HCT116 (cell line): Measurements from ENCODE around the gene RPS25. TPM values are rescaled to one million over a fixed set of nuclear protein-coding genes. Genes with fewer than 3 reads are reported as not detected.
"Not testable (repeated sequence)": the region's sequence is repeated elsewhere in the genome, so short reads cannot be mapped to it uniquely, and the experiment has no call there.

Experiments used
- ATAC-seq: fragments of 200-7000 bp; cut with Tn5 transposase; 2 replicates; pipeline ENCODE4 v1.9.1; 2020; ENCODE audit warnings: mild to moderate bottlenecking, moderate library complexity
- BruUV-seq: library from RNA; stranded (reverse); fragments of 400-500 nt; replicated peaks from 2 replicates; lab custom pipeline; 2021; lab: Mats Ljungman, UMichigan
- CTCF ChIA-PET: fragments of 300-600 bp; sonication (Branson Sonifier 250); formaldehyde crosslinking; loops from one replicate; lab custom pipeline; 2021; ENCODE audit warnings: antibody characterized with exemption; lab: Charles Lee
- POLR2A ChIA-PET: fragments of 300-600, 350-600 bp; sonication (Branson Sonifier 250); formaldehyde crosslinking; loops from one replicate; lab custom pipeline; 2021; ENCODE audit warnings: antibody characterized with exemption; lab: Charles Lee
- RAD21 ChIA-PET, 2 experiments: fragments of 300-600 bp; sonication (Branson Sonifier 250); formaldehyde crosslinking; loops; one replicate each; lab custom pipeline; 2023; ENCODE audit warnings: low total read pairs in 2 of 2; ENCODE audit not compliant: uncharacterized antibody in 2 of 2, unreplicated experiment in 2 of 2, low non-redundant PET in 1 of 2; lab: Charles Lee
- DNase-seq: peaks from one replicate; pipeline ENCODE4 v3.0.0-alpha.2; 2010; ENCODE audit warnings: low read depth, low spot score
- H2AFZ ChIP-seq: fragments of 200-600 bp; shearing (Covaris generic), sonication (generic); 2 replicates; pipeline ENCODE4 v1.6.1; 2017; ENCODE audit warnings: low read depth, mixed run types, mixed read lengths, antibody characterized with exemption, low read length; ENCODE audit not compliant: poor library complexity, severe bottlenecking
- H3K27ac ChIP-seq: 2 replicates; pipeline ENCODE4 v1.5.1; 2012; ENCODE audit warnings: low read depth, low read length
- H3K27me3 ChIP-seq: fragments of 200-600 bp; sonication (generic); 2 replicates; pipeline ENCODE4 v1.6.1; 2016; ENCODE audit warnings: mixed run types, low read length, mixed read lengths; ENCODE audit not compliant: insufficient read depth
- H3K36me3 ChIP-seq, 2 experiments: fragments of 200-500 bp in 1 of 2; fragments of 200-600 bp in 1 of 2; sonication (Bioruptor generic) in 1 of 2; sonication (generic) in 1 of 2; 2 replicates each; pipeline versions ENCODE4 v1.5.1 to v1.6.1; 2014 to 2016; ENCODE audit warnings: low read length in 2 of 2, inconsistent platforms in 1 of 2, mixed read lengths in 1 of 2, mixed run types in 1 of 2; ENCODE audit not compliant: insufficient read depth in 2 of 2, control insufficient read depth in 1 of 2
- H3K4me1 ChIP-seq, 2 experiments: fragments of 200-600 bp in 1 of 2; sonication (generic) in 1 of 2; 2 replicates each; pipeline versions ENCODE4 v1.5.1 to v1.6.1; 2012 to 2017; ENCODE audit warnings: low read length in 2 of 2, inconsistent platforms in 1 of 2, mild to moderate bottlenecking in 1 of 2, mixed read lengths in 1 of 2, mixed run types in 1 of 2, moderate library complexity in 1 of 2; ENCODE audit not compliant: insufficient read depth in 2 of 2, control insufficient read depth in 1 of 2
- H3K4me2 ChIP-seq: fragments of 200-600 bp; sonication (generic); 2 replicates; pipeline ENCODE4 v1.6.1; 2017; ENCODE audit warnings: mixed run types, low read length, mixed read lengths
- H3K4me3 ChIP-seq, 2 experiments: fragments of 200-600 bp in 1 of 2; sonication (generic) in 1 of 2; replicated peaks in 1 of 2; 2 replicates each; pipeline ENCODE4 v1.5.1; 2011 to 2016; ENCODE audit warnings: low read length in 2 of 2, control low read depth in 1 of 2, low read depth in 1 of 2, mild to moderate bottlenecking in 1 of 2, mixed read lengths in 1 of 2, mixed run types in 1 of 2
- H3K79me2 ChIP-seq: fragments of 200-600 bp; sonication (generic); 2 replicates; pipeline ENCODE4 v1.6.1; 2017; ENCODE audit warnings: mild to moderate bottlenecking, mixed run types, low read length, moderate library complexity, mixed read lengths; ENCODE audit not compliant: insufficient read depth
- H3K9ac ChIP-seq: fragments of 200-600 bp; sonication (generic); 2 replicates; pipeline ENCODE4 v1.6.1; 2016; ENCODE audit warnings: low read length, mixed read lengths
- H3K9me2 ChIP-seq: fragments of 200-600 bp; sonication (generic), shearing (Covaris generic); 2 replicates; pipeline ENCODE4 v1.6.1; 2017; ENCODE audit warnings: mixed run types, mild to moderate bottlenecking, moderate library complexity; ENCODE audit not compliant: insufficient read depth
- H3K9me3 ChIP-seq, 2 experiments: fragments of 200-500 bp in 1 of 2; fragments of 200-600 bp in 1 of 2; sonication (Bioruptor generic) in 1 of 2; sonication (generic) in 1 of 2; 2 replicates each; pipeline ENCODE4 v1.6.1; 2014 to 2017; ENCODE audit warnings: low read length in 2 of 2, mixed read lengths in 2 of 2, inconsistent platforms in 1 of 2, low read depth in 1 of 2, mild to moderate bottlenecking in 1 of 2, mixed run types in 1 of 2, moderate library complexity in 1 of 2; ENCODE audit not compliant: control insufficient read depth in 1 of 2, insufficient read depth in 1 of 2
- H4K20me1 ChIP-seq: fragments of 200-600 bp; sonication (generic), shearing (Covaris generic); 2 replicates; pipeline ENCODE4 v1.6.1; 2017; ENCODE audit warnings: mixed run types, mild to moderate bottlenecking, moderate library complexity; ENCODE audit not compliant: insufficient read depth
- ATF3 ChIP-seq: IDR thresholded peaks from 2 replicates; pipeline ENCODE4 v1.6.1; 2012
- CEBPB ChIP-seq: IDR thresholded peaks from 2 replicates; pipeline ENCODE4 v1.6.1; 2012; ENCODE audit warnings: low read depth
- CTCF ChIP-seq, 3 experiments: fragments of 200-600 bp in 1 of 3; sonication (generic) in 1 of 3; IDR thresholded peaks in 2 of 3; conservative IDR thresholded peaks in 1 of 3; 2 replicates each; pipeline ENCODE4 v1.5.1; 2012 to 2017; ENCODE audit warnings: low read depth in 2 of 3, low read length in 2 of 3, antibody characterized with exemption in 1 of 3, borderline replicate concordance in 1 of 3, control low read depth in 1 of 3, mild to moderate bottlenecking in 1 of 3, mixed read lengths in 1 of 3, mixed run types in 1 of 3, moderate library complexity in 1 of 3; ENCODE audit not compliant: insufficient read depth in 1 of 3
- EGR1 ChIP-seq: IDR thresholded peaks from 2 replicates; pipeline ENCODE4 v1.6.1; 2012; ENCODE audit warnings: low read depth
- EZH2 ChIP-seq: fragments of 200-600 bp; sonication (generic); IDR thresholded peaks from 2 replicates; pipeline ENCODE4 v1.6.1; 2017; ENCODE audit warnings: antibody characterized with exemption, mixed run types
- EZH2phosphoT487 ChIP-seq: fragments of 200-600 bp; IDR thresholded peaks from 2 replicates; pipeline ENCODE4 v1.6.1; 2018; ENCODE audit warnings: antibody characterized with exemption, borderline replicate concordance
- POLR2AphosphoS5 ChIP-seq: IDR thresholded peaks from 2 replicates; pipeline ENCODE4 v1.6.1; 2011; ENCODE audit warnings: mild to moderate bottlenecking, low read depth, low read length, moderate library complexity
- RAD21 ChIP-seq: IDR thresholded peaks from 2 replicates; pipeline ENCODE4 v1.6.1; 2012; ENCODE audit warnings: low read depth, mild to moderate bottlenecking
- SIN3A ChIP-seq: IDR thresholded peaks from 2 replicates; pipeline ENCODE4 v1.6.1; 2012; ENCODE audit warnings: low read depth
- SRF ChIP-seq: IDR thresholded peaks from 2 replicates; pipeline ENCODE4 v1.6.1; 2012; ENCODE audit warnings: low read depth
- YY1 ChIP-seq: IDR thresholded peaks from 2 replicates; pipeline ENCODE4 v1.6.1; 2011; ENCODE audit warnings: low read length, low read depth, moderate library complexity, mild to moderate bottlenecking; ENCODE audit not compliant: insufficient replicate concordance; ENCODE audit errors: extremely low read depth
- ZFX ChIP-seq: fragments of 450-650 bp; IDR thresholded peaks from 2 replicates; pipeline ENCODE4 v1.6.1; 2017
- ZNF274 ChIP-seq: fragments of 200-500 bp; sonication (Bioruptor generic); IDR thresholded peaks from 2 replicates; pipeline ENCODE4 v1.6.1; 2014; ENCODE audit warnings: mild to moderate bottlenecking, low read depth, low read length, inconsistent platforms
- intact Hi-C: fragments of 100-400 bp; cut with micrococcal nuclease; formaldehyde crosslinking; loops from 2 replicates; pipeline ENCODE4 v1.10.0; 2022
- total RNA-seq: library from RNA; stranded (reverse); gene quantifications from one replicate; pipeline ENCODE4 v1.2.1, GENCODE V29; 2021; ENCODE audit not compliant: unreplicated experiment
- TF ChIP-seq, protein P1 (sequence below): IDR thresholded peaks from 2 replicates; pipeline ENCODE4 v1.6.1; 2011; ENCODE audit warnings: mild to moderate bottlenecking, low read length, moderate library complexity; ENCODE audit not compliant: insufficient replicate concordance; ENCODE audit errors: extremely low read depth

Gene RPS25
- total RNA-seq, 1 experiment from 2014 or later = 1,404 TPM

DNA sequence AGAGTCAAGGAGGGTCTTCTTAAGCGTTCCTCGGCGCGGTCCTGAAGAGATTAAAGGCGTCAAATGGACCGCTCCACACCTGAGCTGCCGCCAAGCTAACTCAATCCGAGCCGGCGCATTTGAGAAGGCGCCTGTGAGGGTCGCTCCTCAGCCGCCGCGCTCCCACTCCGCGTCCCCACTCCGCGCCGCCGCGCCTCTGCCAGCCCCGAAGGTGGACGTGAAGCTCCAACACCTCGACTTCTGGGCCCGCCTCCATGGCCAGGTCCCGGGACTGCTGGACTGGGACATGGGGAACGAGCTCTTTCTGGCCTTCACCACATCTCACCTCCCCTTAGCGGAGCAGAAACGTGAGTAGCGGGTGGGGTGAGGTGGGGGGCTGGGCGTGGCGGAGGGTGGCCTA lies 46.5 kb downstream of the RPS25 start, which contains the start of gene FOXR1:
TSS of gene FOXR1 (plus strand) at position 116 of the 400 bp plus-strand sequence. CDS start at position 287, 171 bp downstream.
- H3K79me2 ChIP-seq = no peaks in the 10 kb centered on the region
- ChIA-PET CTCF (no interaction called here), POLR2A (no interaction called here), RAD21 (interaction anchor here in 1 of 2 experiments (0.7 kb wide), 1 partner anchor 503 kb away, joined by 5 read pairs; no protein-coding TSS in a partner anchor)
- no peaks in the 10 kb centered on the region for H3K9me2 ChIP-seq
- TF ChIP-seq EGR1 (no peak), SRF (no peak), ZNF274 (no peak), EZH2phosphoT487 (no peak), RAD21 (no peak), EZH2 (no peak), POLR2AphosphoS5 (no peak), YY1 (no peak), SIN3A (no peak), CTCF (IDR thresholded peaks at IDR 0.05 in 2 of 3, conservative IDR thresholded peaks at IDR 0.05 in 1 of 3; ENCODE audit: borderline replicate concordance in 1 of 3, insufficient read depth in 1 of 3, low read depth in 2 of 3, low read length in 2 of 3) (no peak), ATF3 (no peak), ZFX (no peak), CEBPB (no peak)
- TF ChIP-seq, protein P1, sequence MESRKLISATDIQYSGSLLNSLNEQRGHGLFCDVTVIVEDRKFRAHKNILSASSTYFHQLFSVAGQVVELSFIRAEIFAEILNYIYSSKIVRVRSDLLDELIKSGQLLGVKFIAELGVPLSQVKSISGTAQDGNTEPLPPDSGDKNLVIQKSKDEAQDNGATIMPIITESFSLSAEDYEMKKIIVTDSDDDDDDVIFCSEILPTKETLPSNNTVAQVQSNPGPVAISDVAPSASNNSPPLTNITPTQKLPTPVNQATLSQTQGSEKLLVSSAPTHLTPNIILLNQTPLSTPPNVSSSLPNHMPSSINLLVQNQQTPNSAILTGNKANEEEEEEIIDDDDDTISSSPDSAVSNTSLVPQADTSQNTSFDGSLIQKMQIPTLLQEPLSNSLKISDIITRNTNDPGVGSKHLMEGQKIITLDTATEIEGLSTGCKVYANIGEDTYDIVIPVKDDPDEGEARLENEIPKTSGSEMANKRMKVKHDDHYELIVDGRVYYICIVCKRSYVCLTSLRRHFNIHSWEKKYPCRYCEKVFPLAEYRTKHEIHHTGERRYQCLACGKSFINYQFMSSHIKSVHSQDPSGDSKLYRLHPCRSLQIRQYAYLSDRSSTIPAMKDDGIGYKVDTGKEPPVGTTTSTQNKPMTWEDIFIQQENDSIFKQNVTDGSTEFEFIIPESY = no peak
- H2AFZ ChIP-seq = no peak within 1 kb of the TSS
- no TSS peak for BruUV-seq
- H3K4me1 ChIP-seq = no peaks in the 10 kb centered on the region
- H4K20me1 ChIP-seq = no peaks in the 10 kb centered on the region
- no peaks in the 10 kb centered on the region for H3K36me3 ChIP-seq
- no peak for ATAC-seq
- H3K27ac ChIP-seq = no peak within 1 kb of the TSS
- intact Hi-C loops = no loop called here
- no peak for DNase-seq
- H3K9me3 ChIP-seq = no peaks in the 10 kb centered on the region
- no peak within 1 kb of the TSS for H3K4me2 ChIP-seq
- H3K27me3 ChIP-seq = no peaks in the 10 kb centered on the region
- H3K9ac ChIP-seq = no peak within 1 kb of the TSS
- H3K4me3 ChIP-seq = no peak within 1 kb of the TSS

GRCh38 chr11:118969508-118969907 lies 48.6 kb downstream of the RPS25 start:
- H3K4me3 ChIP-seq, H2AFZ ChIP-seq, H3K4me2 ChIP-seq, H3K27me3 ChIP-seq, H3K9me3 ChIP-seq, H3K36me3 ChIP-seq, H4K20me1 ChIP-seq, H3K4me1 ChIP-seq, POLR2A ChIA-PET, H3K9ac ChIP-seq, H3K9me2 ChIP-seq, CTCF ChIA-PET, RAD21 ChIA-PET, DNase-seq, intact Hi-C loops, BruUV-seq, H3K27ac ChIP-seq, H3K79me2 ChIP-seq, ATAC-seq: not testable (repeated sequence)
